ENCODE results near the gene MEPCE.

MEPCE gene

GRCh38 chr7:100465299-100465698 lies 35.7 kb downstream of the MEPCE start:
- DNase-seq = no peak

GRCh38 chr7:100465702-100466311 lies 36.2 kb downstream of the MEPCE start:
- no peak for DNase-seq

GRCh38 chr7:100466653-100467605 lies 37.3 kb downstream of the MEPCE start:
- DNase-seq = no peak

- no peak for DNase-seq
These were observed 38.2 kb downstream of the MEPCE start for GRCh38 chr7:100467638-100468373.

GRCh38 chr7:100469227-100470044 lies 39.8 kb downstream of the MEPCE start:
- peak; percentile 88 to 91 for DNase-seq

GRCh38 chr7:100471021-100471420 lies 41.4 kb downstream of the MEPCE start:
- DNase-seq = no peak

- no peak for DNase-seq
These were observed 42.7 kb downstream of the MEPCE start for GRCh38 chr7:100472121-100472851.

- DNase-seq = no peak
These were observed 43.3 kb downstream of the MEPCE start for GRCh38 chr7:100472854-100473499.

- no peak for DNase-seq
These were observed 45.9 kb downstream of the MEPCE start for GRCh38 chr7:100475549-100475948.

GRCh38 chr7:100476101-100476780 lies 46.6 kb downstream of the MEPCE start:
- DNase-seq = no peak

- peak; percentile 37 to 42 for DNase-seq
These were observed 47.6 kb downstream of the MEPCE start for GRCh38 chr7:100476903-100477870.

- DNase-seq = no peak
These were observed 48.2 kb downstream of the MEPCE start for GRCh38 chr7:100477871-100478267.

GRCh38 chr7:100478958-100479660 lies 49.5 kb downstream of the MEPCE start, which contains the start of gene TSC22D4:
Gene TSC22D4 (minus strand): TSS chr7:100479214. CDS start chr7:100478038, 1,176 bp downstream.
- DNase-seq = peak; percentile 86 to 87

- no peak for DNase-seq
These were observed 51.8 kb downstream of the MEPCE start for GRCh38 chr7:100481466-100481865.

GRCh38 chr7:100482728-100483089 lies 53.1 kb downstream of the MEPCE start:
- DNase-seq = no peak

- DNase-seq = peak; percentile 82 to 89
These were observed 53.6 kb downstream of the MEPCE start for GRCh38 chr7:100483090-100483721.
